NCI-H128 (cell line): ENCODE results near the gene ATL1.
"Not testable (repeated sequence)": the region's sequence is repeated elsewhere in the genome, so short reads cannot be mapped to it uniquely, and the experiment has no call there.

Source experiments
- DNase-seq: peaks from one replicate; lab custom pipeline; 2025; ENCODE audit not compliant: unreplicated experiment; lab: John Stamatoyannopoulos, UW

The ATL1 gene

DNA sequence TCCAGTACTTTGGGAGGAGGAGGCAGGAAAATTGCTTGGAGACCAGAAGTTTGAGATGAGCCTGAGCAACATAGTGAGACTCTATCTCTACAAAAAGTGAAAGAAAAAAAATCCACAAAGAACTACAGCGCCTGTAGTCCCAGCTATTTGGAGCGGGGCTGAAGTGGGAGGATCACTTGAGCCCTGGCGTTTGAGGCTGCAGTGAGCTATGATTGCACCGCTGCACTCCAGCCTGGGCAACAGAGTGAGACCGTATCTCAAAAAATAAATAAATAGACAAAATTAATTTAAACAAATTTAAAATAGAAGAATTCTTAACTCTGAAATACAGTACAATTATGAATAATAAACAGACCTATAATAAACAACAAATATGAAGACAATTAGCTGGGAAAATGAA, 40.9 kb downstream of the ATL1 start:
- DNase-seq: no peak

DNA sequence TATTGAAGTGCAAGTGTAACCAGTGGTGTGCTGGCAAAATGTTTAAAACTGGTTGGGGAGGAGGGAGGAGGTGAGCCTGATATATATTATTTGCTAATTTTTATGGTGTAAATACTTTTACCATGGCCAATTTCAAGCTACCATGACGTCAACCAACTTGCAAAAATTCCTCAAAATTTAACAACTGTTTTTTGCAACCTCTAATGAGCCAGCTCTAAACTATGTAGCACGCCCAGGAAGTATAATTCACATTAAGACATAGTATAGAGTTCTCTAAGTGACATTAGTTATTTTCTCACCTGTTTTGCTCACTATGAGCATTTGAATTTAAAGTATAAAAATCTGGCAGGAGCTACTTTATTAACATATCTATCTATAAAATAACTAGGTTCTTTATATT, 41.4 kb downstream of the ATL1 start:
- DNase-seq: no peak

DNA sequence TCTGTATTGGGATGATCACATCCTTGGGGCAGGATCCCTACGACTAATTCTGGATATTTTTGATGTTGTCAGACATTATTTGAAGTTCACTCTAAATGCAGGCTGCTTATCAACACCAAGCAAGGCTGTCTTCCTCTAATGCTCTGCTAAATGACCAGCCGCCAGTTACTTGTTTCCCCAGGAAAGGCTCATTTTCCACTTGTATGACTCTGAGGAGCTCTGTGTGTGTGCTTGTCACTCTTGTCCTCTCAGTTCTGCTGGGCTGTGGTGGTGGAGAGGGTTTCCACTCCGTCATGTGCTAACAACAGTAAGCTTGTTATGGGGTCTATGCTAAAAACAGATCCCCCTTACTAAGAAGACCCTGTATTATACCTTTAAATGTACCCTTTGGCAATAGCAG, 42.1 kb downstream of the ATL1 start:
- DNase-seq: no peak

DNA sequence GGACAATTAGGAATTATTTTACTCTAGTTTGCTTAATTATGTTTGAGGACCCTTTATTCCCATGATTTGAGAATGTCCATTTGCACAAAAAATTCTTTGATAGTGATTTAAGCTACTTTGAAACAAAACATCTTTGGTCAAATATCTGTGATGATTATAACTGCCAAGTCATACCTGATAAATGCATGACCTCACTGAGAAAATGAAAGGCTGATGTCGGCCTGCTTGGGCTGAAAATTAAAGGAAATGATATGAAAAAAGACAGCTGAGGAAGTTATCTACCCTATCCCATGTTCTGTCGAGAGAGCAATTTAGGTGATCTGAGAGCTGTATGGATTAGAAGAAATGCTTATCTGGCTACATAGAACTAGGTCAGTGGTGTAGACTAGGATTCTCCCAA, 43.6 kb downstream of the ATL1 start:
- no peak for DNase-seq

DNA sequence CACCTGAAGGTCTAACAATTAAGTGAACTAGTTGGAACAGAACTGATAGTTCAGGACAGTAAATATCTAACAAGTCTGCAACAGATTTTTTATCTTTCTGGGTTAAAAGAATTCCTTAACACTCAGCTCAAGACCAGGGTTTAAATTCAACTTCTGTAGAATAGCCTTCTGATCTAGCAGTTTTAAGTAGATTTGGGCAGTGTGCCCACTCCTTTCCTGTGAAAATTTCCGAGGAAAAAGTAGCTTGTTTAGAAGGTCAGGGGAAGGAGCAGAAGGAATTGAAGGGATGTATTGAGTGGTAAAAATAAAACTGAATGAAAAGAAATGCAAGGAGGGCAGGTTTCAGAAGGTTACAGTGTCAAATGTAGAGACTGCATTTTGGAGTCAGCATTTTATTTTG, 45.8 kb downstream of the ATL1 start:
- DNase-seq: no peak

DNA sequence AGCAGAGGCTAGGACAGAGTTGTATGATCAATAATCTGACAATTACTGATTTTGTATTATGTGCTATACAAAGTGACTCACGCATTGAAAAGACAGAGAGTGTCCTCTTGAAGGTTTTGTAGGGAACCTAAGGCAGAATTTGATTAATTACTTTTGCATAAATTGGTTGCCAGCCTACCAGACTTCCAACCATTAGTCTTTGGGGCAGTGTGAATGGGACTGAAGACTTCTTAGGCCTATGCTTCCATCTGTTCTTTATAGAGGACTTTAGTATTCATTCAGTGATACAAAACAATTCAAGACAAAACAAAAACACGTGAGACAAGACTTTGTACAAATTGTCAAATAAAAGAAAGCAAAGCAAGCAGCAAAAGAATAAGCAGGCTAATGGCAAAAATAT, 46.5 kb downstream of the ATL1 start:
- no peak for DNase-seq

DNA sequence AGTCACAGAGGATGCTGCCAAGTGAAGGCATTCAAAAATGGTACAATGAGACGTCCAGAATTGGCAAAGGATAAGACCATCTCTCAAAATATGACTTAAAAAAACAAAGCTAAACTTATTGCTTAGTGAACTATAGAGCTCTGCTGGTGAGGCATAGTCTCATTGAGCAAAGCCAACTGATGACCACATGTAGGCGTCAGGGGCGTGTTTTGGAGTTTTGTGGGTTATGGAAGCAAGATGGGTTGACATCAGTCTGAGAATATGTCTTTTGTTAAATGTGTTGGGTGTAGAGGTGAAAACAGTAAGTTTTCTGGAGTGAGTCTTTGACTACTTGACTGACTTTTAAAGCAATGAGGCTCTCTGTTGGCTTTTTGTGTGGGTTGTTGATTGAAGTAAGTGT, 47.2 kb downstream of the ATL1 start:
- DNase-seq: no peak

DNA sequence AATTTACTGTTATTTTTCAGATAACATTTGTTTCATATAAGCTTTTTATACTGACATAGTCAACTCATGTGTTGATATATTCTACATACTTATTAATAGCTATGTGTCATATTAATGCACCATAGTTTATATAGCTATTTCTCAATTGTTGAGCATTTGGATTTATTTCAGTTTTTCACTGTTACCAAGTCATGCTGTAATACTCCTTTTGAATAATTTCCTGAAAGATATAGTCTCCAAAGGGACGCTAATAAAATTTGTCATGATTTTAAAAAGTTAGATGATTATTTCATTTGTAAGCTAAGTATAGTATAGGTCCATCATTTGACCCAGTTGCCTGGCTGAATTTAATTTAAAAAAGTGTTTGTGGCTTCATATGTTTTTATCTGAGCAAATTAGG, 47.8 kb downstream of the ATL1 start:
- DNase-seq: no peak

DNA sequence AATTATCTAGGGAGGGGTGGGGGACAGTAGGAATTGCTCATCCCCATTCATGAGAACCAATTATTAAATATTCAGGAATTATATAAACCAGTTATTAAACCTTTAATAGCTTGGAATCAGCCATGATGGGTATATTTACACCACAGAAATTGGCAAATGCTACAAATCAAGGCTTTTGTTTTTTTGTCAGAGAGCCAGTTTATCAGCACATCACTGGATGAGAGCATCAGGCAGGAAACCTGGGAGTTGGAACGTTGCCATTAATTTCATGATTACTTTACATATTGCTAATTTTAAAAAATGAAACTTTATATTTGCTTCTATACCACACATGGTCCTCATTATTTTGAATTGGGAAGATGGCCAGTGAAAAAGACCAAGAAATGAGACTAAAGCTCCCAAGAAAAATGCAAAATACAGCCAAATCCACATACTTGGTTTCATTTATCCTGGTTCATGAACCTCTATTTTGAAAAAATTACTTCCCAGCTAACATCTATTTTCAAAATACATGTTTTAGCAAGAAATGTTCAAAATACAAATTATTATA, 48.4 kb downstream of the ATL1 start:
- no peak for DNase-seq

DNA sequence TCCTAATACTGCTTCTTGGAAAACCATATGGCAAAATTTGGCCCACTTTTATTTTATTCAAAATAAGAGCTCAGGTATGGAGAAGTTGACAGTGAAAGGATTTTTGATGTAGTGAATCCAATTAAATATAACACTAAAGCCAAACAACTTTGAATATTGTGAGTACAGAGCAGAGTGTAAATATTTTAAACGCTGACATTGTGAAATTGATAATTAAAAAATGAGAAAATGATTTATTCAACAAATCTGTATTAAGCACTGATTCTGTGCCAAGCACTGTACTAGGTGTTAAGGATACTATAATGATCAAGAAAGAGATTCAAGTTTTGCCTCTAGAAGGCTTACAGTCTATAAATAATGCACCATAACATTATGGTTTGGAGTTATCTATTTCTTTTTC, 50.5 kb downstream of the ATL1 start:
- DNase-seq: no peak

DNA sequence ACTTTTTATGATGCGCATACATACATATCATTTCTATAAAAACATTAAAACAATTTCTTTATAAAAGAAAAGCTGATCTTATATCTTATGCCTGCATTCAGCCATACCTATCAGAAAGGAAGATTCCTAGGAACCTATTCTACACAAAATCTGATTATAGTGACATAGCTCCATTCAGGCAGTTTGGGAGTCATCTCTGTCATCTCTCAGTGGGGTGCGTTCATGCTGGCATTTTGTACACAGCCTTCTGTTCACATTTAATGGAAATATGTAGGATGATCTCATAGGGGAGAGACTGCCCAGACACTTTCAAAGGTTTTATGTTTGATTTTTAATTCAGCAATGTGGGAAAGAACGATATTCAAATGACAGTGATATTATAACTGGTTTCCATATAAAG, 52.9 kb downstream of the ATL1 start:
- DNase-seq: no peak

DNA sequence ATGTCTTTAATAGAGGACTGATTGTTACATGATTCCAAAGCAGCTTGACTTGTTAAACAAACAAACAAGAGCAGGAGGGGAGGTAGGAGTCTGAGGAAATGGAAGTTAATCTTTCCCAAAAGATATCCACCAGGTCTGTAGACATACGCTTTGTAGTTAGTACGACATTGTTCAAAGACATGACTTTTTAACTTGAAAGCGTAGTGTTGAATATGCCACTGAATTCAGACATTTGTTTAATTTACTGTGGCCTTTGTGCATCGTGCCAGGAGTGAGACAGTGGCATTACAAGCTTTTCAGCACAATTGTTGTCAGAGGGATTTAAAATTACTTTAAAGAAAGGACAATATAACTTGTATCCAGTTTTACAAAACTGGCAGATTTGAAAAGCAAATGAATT, 55.1 kb downstream of the ATL1 start:
- no peak for DNase-seq

DNA sequence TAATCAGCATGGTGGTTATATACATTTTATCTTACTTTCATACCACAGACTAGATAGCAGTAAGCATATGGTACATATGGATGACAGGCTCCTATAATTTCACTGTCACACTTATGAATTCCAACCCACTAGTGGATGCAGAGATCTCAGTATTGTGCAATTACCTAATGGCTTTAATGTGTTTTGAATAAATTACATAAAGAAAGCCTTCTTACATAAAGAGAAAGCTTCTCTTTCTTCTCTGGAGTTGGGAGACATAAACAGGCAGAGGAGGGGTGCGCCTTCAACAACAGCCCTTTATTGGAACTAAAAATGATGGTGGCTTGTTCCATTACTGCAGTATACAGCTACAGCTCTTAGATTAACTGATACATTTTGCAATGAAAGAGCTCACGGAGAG, 55.6 kb downstream of the ATL1 start:
- DNase-seq: no peak

DNA sequence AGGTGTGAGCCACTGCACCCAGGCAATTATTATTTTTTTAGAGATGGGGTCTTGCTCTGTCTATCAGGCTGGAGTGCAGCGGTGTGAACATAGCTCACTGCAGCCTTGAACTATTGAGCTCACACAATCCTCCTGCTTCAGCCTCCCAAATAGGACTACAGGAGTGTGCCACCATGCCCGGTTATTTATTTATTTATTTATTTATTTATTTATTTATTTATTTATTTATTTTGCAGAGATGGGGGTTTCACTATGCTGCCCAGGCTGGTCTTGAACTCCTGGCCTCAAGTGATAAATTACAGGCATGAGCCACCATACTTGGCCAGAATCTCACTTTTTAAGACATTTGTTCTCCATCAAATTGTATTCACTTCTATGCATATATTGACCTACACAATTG, 56.3 kb downstream of the ATL1 start:
- no peak for DNase-seq

DNA sequence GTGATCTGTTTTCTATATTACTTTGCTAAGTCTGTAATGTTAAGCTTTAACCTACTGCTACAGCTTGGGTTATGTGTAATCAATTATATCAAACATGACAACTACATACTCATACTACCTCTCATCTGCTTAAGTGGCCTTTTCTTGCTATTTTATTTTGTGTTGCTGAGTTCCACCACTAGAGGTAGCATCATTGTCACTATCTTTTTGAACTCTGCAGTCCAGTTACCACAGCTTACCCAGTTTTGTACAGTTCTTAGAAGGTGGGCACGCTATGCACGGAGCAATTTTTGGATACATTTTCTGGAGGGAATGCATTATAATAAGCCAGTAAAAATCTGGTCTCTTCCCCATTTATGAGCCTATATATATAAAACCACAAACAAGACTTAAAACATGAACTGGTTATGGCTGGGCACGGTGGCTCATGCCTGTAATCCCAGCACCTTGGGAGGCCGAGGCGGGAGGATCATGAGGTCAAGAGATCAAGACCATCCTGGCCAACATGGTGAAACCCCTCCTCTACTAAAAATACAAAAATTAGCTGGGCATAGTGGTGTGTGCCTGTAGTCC, 59.7 kb downstream of the ATL1 start:
- no peak for DNase-seq

DNA sequence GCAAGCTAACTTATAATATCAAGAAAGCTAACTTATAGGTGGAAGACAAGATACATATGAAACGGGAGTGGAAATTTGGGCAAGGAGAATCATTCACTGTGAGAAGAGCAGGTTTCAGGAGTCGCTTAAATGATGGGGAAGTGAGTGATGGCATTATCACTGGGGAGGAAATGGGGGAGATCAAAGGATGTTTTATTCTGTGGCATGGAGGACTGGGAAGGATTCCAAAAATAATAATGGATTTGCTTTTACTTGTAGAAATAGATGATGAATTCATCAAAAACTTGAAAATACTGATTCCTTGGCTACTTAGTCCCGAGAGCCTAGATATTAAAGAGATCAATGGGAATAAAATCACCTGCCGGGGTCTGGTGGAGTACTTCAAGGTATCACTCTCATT, 60.4 kb downstream of the ATL1 start:
- DNase-seq: no peak

DNA sequence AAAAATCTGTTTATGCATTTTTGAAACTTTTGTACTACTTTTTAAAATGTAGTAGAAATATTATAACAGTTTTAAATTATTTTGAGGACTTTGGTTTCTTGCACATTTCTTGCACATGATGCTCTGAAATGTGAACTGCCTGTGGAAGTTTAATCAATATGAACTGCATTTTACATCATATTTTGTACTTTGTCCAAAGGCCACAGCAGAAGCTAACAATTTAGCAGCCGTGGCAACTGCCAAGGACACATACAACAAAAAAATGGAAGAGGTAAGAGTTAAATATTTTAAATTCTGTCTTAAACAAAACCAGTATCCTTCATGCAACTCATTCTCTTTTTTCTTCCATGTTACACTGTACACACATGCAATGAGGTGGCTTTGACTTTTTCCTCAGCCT, 63.0 kb downstream of the ATL1 start:
- no peak for DNase-seq

DNA sequence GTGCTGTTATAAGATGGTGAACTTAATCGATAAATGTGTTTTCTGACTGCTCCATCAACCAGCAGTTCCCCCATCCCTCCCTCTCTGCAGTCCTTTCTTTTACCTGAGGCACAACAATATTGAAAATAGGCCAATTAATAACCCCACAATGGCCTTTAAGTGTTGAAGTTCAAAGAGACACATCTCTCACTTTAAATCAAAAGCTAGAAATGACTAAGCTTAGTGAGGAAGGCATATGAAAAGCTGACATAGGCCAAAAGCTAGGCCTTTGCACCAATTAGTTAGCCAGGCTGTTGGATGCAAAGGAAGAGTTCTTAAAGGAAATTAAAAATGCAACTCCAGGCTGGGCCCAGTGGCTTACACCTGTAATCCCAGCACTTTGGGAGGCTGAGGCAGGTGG, 64.5 kb downstream of the ATL1 start:
- no peak for DNase-seq

DNA sequence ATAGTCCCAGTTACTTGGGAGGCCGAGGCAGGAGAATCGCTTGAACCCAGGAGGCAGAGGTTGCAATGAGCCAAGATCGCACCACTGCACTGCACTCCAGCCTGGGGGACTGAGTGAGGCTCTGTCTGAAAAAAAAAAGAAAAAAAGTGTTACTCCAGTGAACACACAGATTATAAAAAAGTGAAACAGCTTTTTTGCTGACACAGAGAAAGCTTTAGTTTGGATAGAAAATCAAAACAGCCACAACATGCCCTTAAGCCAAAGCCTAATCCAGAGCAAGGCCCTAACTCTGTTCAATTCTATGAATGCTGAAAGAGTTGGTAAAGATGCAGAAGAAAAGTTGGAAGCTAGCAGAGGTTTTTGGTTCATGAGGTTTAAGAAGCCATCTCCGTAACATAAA, 65.0 kb downstream of the ATL1 start:
- DNase-seq: not testable (repeated sequence)

DNA sequence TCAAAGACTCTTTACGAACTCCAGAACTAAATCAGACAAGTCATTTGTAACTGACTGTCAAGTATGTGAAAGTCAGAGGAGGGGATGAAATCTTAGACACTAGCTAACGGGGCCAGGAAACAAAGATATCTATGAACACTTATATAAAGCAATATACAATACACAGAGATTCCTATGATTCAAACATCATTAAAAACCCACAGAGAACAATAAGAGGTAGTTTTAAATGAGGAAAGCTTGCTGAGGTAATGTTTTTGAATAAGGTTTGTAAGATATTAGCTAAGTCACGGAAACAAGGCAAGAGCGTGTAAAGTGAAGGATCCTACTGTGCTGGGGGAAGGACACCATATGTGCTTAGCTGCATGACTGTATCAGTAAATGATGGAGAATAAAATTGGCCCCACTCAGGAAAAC, 71.5 kb downstream of the ATL1 start:
- DNase-seq: no peak

DNA sequence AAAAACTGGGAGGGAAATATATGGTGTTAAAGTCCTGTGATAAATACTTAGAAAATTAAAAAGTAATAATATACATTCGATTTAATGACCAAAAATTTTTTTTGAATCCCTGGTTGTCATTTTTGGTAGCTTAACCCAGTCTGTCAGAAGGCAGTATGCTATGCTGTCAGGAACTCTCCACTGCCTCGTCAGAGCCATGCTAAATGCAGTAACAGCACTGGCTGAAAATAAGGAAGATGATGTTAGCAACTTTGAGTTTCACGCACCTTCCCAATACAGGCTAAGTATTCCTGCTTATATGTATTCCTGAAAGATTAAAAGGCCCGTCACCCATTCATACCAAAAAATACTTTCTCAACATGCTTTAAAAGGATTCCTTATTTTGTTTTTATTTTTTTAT, 74.0 kb downstream of the ATL1 start:
- DNase-seq: no peak

DNA sequence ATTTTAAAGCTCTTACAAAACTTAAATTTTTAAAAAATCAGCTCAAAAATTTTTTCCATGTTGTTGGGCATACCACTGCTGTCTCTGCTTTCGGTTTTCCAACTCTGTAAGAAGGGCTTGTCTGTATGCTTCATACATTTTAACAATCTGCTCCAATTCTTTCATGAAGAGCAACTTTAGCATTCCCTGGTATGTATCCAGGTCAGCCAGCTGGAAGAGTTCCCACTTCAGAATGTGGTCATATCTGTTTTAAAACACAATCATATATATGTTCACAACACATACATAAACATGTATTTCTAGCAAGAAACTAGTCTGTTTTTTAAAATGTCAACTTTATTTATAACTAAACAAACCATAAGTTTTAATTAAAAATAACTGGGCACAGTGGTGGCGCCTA, 75.2 kb downstream of the ATL1 start:
- no peak for DNase-seq

DNA sequence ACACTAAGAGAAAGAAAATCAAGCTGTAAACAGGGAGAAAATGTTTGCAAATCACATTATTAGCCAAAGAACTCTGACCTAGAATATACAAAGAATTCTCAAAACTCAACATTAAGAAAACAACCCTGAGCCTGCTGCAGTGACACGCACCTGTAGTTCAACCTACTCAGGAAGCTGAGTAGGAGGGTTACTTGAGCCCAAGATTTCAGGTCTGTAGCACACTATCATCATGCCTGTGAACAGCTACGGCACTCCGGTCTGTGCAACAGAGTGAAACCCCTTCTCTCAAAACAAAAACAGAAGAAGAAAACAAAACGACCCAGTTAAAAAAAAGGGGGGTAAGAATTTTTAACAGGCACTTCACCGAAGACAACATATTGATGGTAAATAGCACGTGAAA, 87.3 kb downstream of the ATL1 start:
- no peak for DNase-seq

DNA sequence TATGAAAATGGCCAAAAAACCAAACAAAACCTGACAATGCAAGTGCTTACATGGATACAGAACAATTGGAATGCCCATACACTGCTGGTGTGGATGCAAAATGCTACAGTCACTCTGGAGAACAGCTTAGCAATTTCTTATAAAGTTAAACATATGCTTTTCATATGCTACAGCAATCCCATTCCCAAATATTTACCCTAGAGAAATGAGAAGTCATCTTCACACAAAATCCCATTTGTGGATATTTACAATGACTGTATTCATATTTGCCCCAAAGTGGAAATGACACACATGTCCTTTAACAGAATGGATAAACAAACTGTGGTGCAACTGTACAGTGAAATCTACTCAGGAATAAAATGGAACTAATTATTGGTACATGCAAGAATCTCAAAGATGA, 87.8 kb downstream of the ATL1 start:
- DNase-seq: no peak
